Activated CD8-positive, alpha-beta memory T cell treated with anti-CD3 and anti-CD28 coated beads for 1 hour (primary cell): Measurements from ENCODE around the gene SMYD3.

Experiments
- DNase-seq, 2 donors: peaks; one replicate each; pipeline ENCODE4 v3.0.0-alpha.2; 2020; ENCODE audit warnings: low read depth in 1 of 2; ENCODE audit errors: extremely low read depth in 1 of 2

Gene SMYD3

DNA sequence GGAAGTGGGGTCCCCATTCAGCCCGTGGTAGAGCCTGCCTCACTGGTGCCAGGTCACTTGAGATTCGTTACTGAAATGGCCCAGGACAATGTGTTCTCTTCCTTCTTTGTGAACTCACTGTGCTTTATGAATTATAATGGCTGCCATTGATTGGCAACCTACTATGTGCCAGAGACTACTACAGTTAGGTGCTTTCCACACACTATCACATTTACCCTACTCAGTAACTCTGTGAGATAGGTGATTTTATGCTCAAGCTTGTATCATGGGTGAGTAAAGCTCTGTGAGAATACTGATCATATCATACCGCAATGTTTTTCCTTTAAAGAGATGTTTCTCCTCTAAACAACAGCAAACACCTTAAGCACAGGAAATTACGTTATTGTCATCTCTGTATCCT is 225.9 kb downstream of the SMYD3 start:
- no peak for DNase-seq

DNA sequence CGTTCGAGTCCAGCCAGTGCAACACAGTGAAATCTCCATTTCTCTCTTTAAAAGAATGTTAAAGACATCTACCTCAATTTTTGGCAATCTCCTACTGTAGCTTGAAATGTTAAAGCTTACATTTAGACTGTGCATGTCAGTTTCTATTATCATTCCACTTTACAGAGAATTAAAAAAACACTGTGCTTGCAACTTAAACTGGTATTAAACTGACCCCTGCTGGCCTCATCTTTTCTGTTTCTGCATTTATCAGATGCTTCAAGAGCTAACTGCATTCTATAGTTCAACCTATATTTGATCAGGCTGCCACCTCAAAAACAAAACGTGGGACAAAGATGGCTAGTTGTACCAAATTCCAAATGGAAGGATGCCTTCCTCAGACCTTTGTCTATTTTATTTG is 226.5 kb downstream of the SMYD3 start:
- no peak for DNase-seq

DNA sequence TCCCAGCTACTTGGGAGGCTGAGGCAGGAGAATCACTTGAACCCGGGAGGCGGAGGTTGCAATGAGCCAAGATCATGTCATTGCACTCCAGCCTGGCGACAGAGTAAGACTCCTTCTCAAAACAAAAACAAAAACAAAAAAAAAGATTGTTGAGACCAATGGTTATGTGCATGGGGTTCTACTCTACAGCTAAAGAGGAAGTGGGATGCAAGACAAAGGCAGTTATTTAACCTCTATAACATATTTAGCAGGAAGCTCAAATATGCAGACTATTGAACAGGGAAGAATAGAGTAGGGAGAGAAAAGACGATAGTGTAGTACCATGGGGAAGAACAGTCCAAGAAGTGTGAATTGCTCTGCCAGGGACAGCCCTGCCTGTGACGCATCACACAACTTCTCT is 227.7 kb downstream of the SMYD3 start:
- DNase-seq: no peak

DNA sequence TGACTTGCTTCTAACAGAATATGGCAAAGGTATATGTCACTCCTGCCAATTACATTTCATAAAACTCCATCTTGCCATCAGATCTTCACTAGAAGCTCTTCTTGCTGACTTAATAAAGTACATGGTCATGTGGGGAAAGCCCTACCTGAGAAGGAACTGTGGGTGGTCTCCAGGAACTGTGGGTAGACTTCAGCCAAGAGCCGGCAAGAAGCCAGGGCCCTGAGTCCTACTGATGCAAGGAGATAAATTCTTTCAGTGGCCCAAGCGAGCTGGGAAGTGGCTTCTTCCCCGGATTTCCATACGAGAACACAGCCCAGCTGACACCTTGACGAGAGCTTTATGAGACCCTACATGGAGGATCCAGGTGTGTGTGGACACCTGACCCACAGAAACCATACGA is 228.7 kb downstream of the SMYD3 start:
- DNase-seq: no peak

DNA sequence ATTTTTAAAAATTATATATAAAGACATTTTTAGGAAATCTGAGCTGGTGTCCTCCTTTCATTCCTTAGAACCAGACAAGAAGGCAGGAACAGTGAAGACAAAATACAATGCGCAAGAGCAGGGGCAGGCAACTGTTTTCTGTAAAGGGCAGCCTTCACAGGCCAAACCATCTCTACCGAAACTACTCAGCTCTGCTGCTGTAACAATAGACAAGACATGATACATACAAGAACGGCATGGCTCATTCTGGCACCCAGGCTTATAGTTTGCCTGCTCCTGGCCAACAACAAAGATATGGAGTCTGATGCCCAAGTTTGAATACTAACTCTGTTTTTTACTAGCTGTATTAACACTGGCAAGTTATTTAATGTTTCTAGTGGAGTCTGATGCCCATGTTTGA is 232.0 kb downstream of the SMYD3 start:
- DNase-seq: no peak

DNA sequence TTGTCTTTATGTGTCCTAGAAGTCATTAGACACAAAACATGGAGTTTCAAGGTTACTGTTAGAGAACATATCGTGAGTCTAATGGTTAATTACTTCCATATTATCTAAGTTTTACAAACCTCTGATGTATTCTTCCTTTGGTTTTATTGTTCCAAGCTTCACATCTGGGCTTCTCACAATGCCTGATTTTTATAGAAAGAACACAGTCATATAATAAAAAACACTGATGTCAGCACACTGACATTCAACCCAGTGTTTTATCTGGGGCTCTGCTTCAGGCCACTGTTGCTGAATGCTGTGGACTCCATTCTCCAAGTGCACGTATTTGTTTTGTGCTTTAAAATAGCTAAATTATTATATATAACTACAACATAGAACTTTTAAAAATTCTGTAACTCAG is 232.9 kb downstream of the SMYD3 start:
- DNase-seq: no peak

DNA sequence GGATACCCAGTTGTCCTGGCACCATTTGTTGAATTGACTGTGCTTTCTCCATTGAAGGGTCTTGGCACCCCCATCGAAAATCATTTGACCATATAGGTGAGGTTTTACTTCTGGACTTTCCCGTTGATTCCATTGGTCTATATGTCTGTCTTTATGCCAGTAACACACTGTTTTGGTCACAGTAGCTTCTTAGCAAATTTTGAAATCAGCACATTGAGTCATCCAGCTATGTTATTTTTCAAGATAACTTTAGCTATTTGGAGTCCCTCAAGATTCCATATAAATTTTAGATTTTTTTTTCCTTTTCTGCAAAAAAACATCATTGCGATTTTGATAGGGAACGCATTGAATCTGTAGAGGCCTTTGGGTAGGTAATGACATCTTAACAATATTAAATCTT is 235.6 kb downstream of the SMYD3 start:
- no peak for DNase-seq

DNA sequence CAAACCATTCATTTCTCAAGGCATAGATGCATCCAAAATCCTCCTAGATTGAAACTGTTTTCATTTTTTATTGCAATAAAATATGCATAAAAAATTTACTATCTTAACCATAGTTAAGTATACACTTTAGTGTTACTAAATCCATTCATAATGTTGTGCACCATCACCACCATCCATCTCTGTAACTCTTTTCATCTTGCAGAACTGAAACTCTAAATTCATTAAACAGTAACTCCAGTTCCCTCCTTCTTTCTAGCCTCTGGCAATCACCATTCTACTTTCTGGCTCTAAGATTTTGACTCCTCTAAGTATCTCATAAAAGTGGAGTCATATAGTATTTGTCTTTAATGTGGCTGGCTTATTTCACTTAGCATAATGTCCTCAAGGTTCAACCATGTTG is 236.8 kb downstream of the SMYD3 start:
- no peak for DNase-seq

DNA sequence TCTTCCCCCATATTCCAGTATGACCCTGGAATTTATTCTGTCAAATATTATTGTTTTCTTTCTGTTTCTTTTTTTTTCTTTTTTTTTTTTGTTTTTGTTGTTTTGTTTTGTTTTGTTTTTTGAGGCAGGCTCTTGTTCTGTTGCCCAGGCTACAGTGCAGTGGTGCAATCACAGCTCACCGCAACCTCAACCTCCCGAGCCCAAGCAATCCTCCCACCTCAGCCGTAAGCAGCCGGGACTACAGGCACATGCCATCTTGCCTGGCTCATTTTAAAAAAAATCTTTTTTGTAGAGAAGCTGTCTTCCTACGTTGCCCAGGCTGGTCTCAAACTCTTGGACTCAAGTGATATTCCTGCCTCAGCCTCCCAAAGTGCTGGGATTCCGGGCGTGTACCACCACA is 237.6 kb downstream of the SMYD3 start:
- DNase-seq: no peak

DNA sequence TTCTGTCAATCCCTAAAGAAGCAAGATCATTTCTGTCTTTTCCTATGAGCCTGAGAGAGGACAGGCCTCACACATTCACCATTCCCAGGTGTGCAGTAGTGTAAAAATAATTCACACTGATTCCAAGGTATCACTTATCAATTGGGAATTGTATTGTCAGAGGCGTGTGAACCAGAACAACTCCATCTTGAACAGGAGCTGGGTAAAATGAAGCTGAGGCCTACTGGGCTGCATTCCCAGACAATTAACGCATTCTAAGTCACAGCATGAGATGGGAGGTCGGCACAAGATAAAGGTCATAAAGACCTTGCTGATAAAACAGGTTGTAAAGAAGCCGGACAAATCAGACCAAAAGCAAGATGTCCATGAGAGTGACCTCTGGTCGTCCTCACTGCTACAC is 239.2 kb downstream of the SMYD3 start:
- DNase-seq: no peak

DNA sequence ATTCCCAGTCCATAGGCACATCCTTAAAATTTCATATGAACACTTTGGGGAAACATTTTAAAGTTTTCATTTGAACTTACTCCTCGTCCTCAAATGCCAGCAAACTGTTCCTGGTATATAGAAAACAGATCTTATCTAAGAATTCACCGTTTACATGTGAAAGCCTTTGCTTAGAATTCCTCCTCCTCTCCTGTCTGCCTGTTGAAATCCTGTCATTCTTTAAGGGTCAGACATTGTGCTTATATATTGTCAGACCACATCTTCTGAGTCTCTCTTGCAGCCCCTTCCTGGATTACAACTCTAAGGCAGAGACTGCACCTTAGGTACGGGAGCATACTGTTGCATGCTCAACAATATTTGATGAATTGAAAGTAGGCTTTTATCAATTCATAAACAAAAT is 239.7 kb downstream of the SMYD3 start:
- no peak for DNase-seq

DNA sequence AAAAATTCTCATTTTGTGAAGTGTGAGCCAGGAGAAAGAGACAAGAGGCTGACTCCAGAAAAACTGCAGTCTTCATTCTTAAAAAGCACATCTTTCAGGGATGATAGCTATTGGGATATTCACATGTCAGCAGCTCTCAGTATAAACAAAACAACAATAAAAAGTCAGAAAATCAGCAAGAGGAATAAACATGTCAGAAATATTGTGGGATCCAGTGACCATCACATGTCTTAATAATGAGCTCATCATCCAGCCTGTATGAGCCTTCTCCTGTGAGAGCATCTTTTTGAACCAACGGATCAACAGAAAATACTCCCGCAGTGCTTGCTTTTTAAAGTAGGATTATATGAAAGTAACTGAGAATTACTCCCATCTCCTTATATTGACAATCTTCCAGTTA is 241.6 kb downstream of the SMYD3 start:
- no peak for DNase-seq

DNA sequence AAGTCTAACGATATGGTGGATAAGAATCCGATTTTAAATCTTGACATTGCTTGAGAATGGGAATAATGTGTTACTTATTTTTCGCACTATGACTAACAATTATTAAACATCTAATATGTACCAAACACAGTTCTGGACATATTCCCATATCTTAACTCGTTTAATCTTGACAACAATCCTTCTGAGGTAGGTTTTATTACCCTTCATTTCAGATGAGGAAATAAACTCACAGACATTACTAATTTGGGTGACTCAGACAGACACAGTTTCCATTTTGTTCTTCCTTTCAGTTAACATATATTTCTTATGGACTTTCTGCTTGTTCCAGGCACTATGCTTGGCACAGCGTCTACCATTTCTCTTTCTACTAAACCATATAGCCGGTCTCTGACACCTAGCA is 244.8 kb downstream of the SMYD3 start:
- no peak for DNase-seq

DNA sequence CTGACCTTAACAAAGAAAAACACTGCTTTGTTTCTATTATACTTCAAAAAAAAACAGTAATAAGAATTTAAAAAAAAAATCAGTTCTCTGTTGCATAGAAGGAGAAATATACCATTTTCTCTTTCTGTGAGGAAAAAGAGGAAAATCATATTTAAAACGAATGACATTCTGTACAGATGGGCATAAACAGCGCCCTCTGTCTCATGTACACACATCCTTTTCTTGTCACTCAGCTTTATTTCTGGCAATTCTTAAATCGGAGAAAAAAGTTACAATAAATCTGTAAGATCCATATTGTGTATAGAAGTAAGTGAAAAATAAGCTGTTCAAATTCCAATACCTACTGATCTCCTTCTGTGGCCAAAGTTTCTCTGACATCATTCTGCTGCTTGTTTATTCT is 245.4 kb downstream of the SMYD3 start:
- no peak for DNase-seq

DNA sequence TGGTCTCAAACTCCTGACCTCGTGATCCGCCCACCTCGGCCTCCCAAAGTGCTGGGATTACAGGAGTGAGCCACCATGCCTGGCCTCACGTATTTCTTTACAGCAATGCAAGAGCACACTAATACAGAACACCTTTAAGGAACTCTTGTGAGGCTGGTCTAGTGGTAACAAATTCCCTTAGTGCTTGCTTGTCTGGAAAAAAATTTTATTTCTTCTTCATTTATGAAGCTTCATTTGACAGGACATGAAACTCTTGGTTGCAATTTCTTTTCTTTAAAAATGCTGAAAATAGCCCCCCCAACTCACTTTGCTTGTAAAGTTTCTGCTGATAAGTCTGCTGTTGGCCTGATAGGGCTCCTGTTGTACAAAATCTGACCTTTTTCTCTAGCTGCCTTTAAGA is 248.8 kb downstream of the SMYD3 start:
- DNase-seq: no peak

DNA sequence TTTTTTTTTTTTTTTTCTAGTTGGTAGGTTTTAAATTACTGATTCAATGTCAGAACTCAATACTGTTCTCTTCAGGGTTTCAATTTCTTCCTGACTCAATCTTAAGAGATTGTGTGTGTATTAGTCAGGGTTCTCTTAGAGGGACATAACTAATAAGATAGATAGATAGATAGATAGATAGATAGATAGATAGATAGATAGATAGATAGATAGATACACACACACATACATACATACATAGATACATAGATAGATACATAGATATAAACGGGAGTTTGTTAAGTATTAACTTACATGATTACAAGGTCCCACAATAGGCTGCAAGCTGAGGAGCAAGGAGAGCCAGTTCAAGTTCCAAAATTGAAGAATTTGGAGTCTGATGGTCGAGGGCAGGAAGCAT is 251.3 kb downstream of the SMYD3 start:
- no peak for DNase-seq

DNA sequence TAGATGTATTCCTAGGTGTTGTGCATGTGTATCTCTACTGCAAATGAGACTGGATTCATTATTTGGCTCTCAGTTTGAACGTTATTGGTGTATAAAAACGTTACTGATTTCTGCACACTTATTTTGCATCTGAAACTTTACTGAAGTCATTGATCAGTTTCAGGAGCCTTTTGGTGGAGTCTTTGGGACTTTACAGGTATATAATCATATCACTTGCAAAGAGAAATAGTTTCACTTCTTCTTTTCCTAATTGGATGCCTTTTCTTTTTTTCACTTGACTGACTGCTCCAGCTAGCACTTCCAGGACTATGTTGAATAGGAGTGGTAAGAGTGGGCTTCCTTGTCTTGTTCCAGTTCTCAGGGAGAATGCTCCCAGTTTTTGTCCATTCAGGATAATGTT is 252.2 kb downstream of the SMYD3 start:
- no peak for DNase-seq

DNA sequence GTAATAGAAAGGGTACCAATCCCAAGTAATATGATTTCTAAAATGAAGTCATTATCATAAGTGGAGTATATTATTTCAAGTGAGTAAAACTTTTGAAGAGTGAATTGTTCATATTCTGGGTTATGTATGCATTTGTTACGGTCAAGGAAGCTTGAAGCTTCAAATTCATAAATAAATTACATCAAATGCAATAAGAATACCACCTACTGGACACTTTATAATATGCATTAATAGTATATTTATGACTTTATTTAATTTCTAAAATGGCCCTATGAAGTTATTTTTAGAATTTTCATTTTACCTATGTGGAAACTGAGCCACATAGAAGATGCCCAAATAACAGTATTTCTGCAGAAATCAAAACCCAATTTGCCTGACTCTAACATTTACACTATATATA is 260.6 kb downstream of the SMYD3 start:
- no peak for DNase-seq

DNA sequence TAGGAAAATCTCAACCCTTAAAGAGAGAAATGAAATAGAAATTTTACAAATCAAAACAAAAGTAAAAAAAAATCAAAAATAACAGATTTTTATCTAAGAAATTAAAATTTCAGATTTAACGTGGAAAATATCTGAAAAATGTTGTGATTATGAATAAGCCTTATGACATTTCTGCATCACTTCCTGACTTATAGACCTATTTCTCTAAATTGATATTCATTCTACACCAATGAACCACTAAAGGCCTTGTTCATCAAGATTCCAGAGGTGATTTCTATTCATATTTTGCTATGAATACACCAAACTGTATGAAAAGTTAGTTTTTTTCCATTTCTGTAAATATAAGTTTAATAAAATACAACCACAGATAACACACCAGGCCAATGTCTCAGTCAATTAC is 261.5 kb downstream of the SMYD3 start:
- no peak for DNase-seq

DNA sequence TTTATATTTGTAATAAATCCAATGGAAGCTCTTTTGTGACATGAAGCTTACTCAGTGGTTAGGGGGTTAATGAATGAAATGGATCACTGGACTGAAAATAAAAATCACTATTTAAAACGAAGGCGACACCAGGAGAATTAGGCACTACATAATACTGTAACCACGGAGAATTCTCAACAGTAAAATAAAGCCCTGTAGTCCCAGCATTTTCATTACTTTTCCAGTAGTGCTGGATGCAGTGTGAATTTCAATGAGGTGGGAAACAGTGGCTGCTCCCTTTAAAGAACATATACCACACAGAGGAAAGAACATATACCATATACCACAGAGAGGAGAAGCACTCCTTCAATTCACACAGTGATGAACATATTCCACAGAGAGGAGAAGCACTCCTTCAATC is 275.0 kb downstream of the SMYD3 start:
- no peak for DNase-seq

DNA sequence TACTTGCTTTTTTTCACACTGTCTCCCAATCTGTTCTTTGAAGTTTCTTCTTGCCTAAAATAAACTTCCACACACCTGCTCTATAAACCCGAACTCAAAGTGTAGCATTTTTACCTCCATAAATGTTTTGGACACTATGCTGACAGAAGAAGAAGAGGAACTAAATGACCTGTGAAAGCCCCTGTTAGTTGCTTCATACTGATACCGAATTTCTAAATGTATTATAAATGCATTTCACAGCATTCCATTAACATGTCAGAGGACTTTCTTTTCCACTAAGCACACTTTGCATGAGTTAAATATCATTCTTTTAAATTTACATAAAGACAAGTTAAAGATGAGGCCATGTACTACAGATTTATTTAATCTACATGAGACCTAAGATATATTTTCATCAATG is 281.0 kb downstream of the SMYD3 start:
- DNase-seq: no peak

DNA sequence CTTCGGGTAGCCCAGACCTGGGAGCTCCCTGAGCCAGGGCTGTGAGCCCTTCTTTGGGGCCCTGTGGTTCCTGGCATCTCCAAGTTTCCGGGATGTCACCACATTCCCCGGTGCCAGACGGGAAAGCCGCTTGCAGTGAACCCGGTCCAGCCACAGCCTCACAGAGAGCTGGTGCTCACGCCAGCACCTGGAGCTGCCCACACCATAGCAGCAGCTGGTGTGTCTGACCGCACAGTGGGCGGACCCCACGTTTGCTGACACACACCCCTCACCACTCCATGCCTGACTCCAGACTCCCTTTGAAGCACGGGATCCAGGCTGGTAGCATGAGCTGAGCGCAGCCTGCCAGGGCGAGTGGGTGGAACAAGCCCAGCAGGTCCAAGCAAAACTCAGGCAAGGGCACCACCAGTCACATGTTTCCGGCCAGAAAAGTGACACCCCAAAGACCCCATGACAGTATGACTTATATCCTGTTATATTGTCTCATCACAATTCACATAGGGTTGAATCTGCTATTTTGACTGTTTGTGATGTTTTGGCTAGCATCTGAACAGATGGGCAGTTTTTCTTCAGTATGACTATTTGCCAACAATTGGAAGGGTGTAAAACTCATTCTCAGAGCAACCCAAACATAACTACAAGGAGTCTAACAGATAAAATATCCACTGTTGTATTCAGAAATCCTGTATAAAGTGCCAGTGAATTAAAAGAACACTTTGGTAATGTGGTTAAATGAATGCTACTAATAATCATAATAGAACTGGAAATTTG is 285.4 kb downstream of the SMYD3 start:
- DNase-seq: no peak

DNA sequence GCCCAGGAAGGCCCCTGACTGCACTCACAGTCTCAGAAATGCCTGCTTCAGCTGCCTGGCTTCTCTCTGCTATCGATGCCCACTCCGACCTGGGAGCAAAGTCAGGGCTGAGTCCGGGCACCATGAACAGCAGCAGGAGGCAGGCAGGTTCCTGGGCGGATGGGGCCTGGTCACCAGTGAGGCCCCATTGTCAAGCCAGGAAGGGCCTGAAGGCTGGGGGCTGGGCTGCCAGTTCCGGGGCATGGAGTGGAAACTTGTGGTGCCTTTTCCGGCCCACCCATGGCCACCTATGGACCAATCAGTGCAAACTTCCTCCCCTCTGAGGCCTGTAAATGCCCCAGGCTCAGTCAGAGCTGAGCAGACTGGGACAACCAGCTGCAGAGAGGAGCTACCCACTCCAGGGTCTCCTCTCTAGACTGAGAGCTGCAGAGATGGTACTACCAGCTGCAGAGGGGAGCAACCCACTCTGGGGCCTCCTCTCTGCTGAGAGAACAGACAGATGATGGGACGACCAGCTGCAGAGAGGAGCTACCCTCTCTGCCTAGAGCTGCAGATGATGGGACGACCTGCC is 286.5 kb downstream of the SMYD3 start:
- no peak for DNase-seq
